COLO668 (cell line): ENCODE results near the gene INO80.

Experiments used
- DNase-seq: peaks from one replicate; lab custom pipeline; 2025; ENCODE audit not compliant: unreplicated experiment; lab: John Stamatoyannopoulos, UW

The INO80 gene

GRCh38 chr15:40949756-40950207, 166.3 kb downstream of the INO80 start:
- DNase-seq = no peak

GRCh38 chr15:40948706-40949473, 167.2 kb downstream of the INO80 start:
- DNase-seq = no peak

GRCh38 chr15:40944510-40945296, 171.4 kb downstream of the INO80 start:
- no peak for DNase-seq

- no peak for DNase-seq
These were observed 172.2 kb downstream of the INO80 start for GRCh38 chr15:40943764-40944365.

GRCh38 chr15:40942878-40943277, 173.2 kb downstream of the INO80 start:
- DNase-seq = no peak

- DNase-seq = no peak
These were observed 173.7 kb downstream of the INO80 start for GRCh38 chr15:40942337-40942854.

- DNase-seq = peak; percentile 97
These were observed 174.3 kb downstream of the INO80 start for GRCh38 chr15:40941528-40942336.

GRCh38 chr15:40941068-40941527, 175.0 kb downstream of the INO80 start:
- no peak for DNase-seq

GRCh38 chr15:40940296-40940801, 175.7 kb downstream of the INO80 start:
- DNase-seq = peak; percentile 38

- no peak for DNase-seq
These were observed 177.6 kb downstream of the INO80 start for GRCh38 chr15:40938536-40938870.

- peak; percentile 54 for DNase-seq
These were observed 178.1 kb downstream of the INO80 start for GRCh38 chr15:40937762-40938535.

- peak; percentile 49 for DNase-seq
These were observed 179.1 kb downstream of the INO80 start for GRCh38 chr15:40936709-40937666.

- no peak for DNase-seq
These were observed 179.8 kb downstream of the INO80 start for GRCh38 chr15:40936234-40936708.

- peak; percentile 74 for DNase-seq
These were observed 181.6 kb downstream of the INO80 start for GRCh38 chr15:40934457-40934856.

- DNase-seq = no peak
These were observed 182.6 kb downstream of the INO80 start for GRCh38 chr15:40933517-40933902.

- peak; percentile 88 for DNase-seq
These were observed 183.2 kb downstream of the INO80 start for GRCh38 chr15:40932649-40933516.

- DNase-seq = peak; percentile 87
These were observed 183.9 kb downstream of the INO80 start for GRCh38 chr15:40932156-40932555.
